Stimulated activated CD4-positive, alpha-beta T cell treated with anti-CD3 and anti-CD28 coated beads, TNF-alpha, amount 100 ng/mL, for 24 hours (primary cell): Measurements from ENCODE around the gene DAAM1.

Source experiments
- DNase-seq, 3 experiments: peaks; one replicate each; pipeline ENCODE4 v3.0.0-alpha.2; 2020; ENCODE audit warnings: low read depth in 3 of 3

Gene DAAM1

DNA sequence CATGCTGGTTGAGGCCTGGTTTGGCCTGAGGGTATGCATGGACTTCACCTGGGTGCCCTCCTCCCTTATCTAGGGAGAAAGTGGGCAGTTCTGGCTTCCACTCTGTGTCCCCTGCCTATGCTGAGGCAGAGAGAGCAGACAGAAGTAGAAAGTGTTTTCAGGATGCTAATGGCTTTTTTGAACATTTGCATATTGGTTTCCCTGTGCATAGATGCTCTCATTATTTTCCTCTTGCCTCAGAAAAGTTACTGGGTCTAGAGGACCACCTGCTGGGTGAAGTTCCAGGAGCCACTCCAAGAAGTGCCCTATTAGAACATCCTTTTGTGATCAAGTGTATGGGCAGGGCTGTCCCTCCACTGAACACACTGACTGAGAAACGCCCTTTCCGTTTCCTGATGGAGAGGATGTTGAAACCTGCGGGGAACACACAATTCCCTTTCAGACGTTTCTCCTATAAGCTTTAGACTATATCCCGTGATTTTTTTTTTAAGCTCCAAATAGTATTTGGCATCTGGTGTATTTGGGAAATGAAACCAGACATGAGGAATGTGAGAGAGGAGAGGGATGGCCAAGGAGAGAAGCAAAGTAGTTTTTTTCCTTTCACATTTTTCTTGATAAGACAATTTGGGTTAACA is 66.6 kb downstream of the DAAM1 start:
- DNase-seq, result no peak

DNA sequence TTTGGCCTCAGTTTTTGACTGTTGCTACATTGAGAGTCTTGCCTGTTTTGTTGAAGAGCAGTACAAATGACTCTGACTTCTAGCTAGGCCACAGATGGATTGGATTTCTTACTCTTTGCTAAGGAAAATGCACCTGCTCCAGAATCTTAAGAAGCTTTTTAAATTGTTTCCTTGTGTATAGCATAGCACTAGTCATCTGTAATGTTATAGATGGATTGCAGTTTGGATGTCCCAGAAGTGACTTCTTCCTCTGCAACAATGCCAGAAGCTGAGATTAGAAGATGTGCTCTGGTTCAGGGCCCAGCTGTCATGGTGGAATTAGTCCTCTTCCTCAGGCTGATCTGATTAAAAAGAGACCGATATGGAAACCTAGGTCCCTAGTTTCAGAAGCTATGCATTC is 67.9 kb downstream of the DAAM1 start:
- no peak for DNase-seq

DNA sequence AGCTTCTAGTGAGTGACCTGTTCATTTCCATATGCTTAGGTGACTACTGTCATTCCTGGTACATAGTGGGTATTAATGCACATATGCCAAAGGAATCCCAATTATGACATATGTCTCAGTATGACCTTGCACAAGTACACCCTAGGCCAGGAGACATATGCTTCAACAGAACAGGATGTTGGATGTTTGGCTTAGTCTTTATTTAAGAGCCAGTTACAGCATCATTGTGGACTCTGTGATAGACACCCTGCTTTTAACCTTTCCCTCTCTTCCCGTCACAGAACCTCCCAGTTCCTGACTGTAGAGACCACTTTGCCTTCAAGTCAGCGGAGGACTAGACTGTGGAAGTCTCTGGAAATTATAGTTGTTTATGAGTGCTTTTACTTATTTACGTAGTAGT is 72.9 kb downstream of the DAAM1 start:
- no peak for DNase-seq

DNA sequence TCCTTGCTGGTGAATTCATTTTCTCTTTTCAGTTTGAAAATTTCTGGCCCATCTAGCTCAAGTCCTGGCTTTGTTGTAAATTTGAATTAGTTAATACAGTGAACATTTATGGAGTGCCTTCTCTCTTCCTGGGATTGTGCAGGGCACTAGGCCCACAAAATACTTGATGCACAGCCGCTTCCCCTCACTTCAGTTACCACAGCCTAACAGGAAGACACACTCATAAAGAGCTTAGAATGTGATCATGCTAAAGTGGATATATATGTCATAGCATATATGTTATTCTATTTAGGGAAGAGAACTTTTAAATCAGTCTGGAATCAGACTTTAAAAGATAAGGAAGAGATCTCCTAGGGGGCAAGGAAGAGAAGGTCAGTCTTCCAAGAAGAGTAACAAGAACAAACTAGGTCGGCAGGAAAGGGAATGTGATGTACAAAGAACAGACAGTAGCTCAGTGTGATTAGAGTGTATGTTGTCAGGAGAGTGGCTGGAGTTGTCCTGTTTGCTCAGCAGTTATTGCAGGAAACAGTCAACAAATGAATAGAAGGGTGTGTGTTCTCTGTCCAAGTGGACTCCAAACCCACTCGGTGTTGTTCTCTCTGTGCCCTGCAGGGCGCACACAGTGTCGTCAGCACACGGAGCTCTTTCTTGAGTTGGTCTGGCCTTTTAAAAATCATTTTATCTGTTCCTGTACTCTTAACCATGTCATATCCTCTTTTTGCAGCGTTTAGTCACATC is 74.4 kb downstream of the DAAM1 start:
- no peak for DNase-seq

DNA sequence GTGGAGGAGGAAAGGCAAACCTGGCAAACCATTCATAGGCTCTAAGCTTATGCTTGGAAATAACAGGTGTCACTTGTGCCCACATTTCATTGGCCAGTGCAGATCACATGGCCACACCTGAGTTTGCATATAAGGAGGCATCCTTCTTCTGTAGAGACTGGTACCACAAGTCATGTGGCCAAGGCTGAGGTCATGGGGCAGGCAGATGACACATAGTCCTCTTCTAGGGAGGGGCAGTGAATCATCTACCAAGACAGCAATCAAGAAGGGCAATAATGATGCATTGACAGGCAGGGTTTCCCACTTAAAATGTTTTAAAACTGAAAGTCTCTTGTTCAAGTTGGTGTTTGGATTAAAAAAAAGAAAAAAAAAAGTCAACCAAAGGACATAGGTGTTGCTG is 77.3 kb downstream of the DAAM1 start:
- DNase-seq, result peak in 1 of 3 experiments; percentile 21

DNA sequence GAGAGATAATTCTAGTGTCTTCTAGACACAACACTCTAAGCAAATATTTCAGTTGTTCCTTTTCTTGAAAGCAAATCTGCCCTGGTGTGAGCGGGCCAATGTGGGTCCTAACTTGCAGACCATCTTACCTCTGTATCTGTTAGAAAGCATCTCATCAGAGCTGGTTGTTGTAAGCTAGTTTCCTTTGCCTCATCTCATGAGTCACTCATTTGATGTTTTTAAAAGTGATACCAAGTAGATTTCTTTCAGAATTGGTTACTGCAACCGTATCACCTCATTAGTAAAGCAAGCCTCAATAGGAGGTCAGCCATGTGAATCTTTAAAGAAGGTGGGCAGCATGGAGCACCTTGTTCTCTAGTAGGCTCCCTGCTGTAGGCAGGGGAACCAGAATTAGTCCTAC is 78.6 kb downstream of the DAAM1 start:
- DNase-seq, result no peak

DNA sequence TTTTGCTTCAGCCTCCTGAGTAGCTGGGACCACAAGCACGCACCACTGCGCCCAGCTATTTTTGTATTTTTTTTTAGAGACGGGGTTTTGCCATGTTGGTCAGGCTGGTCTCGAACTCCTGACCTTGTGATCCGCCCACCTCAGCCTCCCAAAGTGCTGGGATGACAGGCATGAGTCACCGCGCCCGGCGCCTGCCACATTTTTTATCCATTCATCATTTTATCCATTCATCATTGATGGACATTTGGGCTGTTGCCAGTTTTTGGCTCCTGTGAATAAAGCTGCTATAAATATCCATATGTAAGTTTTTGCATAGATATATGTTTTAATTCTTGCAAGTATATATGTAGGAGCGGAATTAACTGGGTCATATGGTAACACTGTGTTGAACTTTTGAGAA is 79.5 kb downstream of the DAAM1 start:
- no peak for DNase-seq

DNA sequence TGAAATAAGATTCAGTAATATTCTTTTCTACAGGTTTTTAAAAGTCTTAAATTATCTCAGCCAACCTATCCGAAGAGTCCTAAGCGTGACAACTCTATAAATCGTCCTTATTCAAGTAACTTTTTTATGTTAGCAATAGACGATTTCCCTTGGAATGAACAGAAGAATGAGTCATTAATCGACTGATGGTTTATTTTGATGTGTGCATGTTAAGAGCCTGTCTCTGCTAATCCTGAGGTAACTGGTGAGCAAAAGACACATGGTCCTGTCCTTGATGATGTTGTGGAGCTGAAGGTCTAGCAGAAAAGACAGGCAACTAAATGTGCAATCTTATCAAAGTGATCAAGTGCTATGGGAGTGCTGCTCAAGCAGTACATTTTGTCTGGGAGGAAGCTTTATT is 80.4 kb downstream of the DAAM1 start:
- no peak for DNase-seq

DNA sequence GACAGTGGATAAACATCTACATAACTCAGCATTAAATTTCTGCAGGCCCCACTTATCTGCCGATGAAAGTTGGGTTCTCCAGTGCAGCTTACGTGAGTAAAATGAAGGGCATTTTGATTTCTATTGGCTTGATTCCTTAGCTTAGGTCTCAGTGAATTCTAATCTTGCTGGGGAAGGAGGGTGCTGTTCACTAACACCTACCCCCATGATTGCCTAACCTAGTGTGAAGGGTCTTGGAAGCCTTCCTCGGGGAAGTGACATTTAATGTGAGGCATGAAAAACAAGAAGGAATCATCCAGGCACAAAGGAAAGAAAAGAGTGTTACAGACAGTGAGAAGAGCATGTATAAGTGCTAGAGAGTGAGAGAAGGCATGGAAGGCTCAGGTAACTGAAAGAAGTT is 81.0 kb downstream of the DAAM1 start:
- no peak for DNase-seq

DNA sequence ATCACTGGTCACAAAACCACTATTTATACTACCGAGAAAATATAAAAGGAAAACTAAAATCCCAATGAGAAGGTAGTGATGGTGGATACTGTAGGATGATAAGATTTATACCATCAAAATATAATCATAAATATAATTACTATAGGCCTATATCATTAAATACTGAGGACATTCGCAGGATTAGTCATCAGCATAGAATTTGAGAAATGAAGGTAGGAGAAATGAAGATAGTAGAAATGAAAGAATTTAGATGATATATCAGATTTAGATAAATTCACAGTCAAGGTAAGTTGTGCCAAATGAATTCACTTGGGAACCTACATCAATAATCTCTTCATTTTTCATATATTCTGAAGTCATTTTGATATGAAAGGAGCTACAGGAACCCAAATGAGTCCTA is 82.8 kb downstream of the DAAM1 start:
- DNase-seq, result no peak

DNA sequence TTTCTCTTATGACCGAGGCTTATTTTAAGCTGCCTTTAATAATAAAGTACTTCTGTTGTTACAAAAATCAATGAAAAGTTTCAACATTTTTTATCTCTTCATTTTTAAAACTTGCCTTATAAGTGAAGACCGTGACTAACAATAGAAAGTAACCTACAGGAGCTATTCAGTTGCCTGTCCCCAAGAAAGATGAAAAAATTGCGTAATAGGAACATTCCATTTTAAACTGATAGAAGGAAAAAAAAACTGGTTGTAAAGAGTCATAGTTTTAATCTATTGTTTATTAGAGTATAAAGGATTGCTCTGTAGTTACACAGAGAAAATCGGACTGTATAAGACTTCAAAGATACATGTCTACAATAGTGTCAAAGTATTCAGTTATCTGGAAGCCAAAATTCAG is 83.3 kb downstream of the DAAM1 start:
- DNase-seq, result no peak

DNA sequence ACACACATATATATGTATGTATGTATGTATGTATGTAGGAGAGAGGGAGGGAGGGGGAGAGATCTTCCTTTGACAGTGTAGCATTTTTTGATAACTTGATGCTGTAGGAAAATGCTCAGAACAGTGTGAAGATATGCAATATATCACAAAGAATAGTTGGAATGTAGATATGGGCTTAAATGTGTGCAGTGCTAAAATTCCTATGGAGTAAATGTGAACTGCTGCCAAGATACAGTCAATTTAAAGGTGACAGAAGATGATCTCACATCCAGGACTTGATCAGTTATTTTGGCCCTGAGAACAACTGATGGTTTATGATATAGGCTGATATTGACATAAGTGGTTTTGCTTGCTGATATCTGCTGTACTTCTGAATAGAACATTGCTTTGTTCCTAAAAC is 84.2 kb downstream of the DAAM1 start:
- no peak for DNase-seq

DNA sequence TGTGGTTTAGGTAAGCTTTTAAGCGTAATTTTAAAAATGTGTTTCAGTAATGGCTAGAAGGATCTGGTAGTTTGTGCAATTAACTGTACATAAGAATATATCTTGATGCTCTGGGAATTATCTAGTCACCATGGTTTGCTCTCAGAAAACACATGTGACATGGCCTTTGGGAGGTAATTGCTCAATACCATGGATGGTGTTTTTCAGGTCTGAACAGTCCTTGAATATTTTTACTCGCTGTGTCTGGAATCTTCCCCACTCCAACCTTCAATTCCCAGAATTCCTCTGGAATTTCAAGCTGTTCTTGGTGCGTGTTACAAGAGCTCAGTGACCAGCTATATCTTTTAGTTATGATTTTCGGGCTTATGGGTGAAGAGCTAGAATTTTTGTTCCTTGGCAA is 85.3 kb downstream of the DAAM1 start:
- no peak for DNase-seq

DNA sequence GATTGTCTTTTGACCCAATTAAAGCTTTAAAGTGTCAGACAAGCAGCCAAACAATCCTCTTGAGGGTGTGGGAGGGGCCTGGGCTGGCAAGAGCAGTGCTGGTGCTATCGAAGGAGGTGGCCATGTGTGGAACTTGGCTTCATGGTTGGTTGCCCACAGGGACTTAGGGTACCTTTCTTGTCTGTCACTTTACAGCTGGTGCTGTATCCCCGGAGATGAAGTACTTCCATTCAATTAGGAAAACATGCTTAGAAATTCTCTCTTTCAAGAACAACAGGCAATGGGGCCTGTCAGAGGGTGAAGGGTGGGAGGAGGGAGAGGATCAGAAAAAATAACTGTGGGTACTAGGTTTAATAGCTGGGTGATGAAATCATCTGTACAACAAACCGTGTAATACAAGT is 86.5 kb downstream of the DAAM1 start:
- DNase-seq, result no peak

DNA sequence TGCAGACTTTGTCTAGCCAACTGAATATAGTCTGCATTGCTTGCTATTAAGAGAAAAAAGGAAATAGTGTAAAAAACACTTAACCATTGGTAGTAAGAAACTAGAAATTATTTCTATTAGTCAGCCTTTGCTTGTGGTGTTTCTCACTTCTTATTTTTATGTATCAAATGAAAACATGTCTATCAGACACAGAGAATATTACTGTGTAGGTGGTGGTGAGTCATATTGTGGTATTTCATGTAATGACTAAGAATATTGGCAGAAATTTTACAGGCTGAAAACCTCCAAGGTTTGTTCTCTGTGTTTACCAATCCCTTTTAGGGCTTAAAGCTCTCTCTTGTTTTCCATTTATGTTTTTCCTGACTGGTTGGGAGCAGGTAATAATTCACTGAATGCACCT is 87.2 kb downstream of the DAAM1 start:
- DNase-seq, result no peak

DNA sequence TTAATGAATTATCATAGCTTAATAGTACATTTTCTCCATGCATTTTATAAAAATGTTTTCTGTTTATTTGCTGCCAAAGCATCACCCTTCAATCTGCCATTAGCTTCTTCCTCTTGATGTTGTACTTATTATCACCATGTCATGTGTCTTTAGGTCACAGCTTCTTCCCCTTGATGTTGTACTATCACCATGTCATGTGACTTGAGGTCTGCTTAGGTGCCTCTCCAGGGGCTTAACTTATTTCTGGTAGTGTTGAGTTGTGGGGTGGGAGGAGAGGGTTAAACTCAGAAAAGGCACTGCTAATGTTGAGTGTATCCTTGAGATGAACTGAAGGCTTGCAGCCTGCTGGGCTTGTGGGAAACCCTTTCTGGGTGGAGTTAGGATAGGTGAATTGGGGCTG is 87.8 kb downstream of the DAAM1 start:
- no peak for DNase-seq

DNA sequence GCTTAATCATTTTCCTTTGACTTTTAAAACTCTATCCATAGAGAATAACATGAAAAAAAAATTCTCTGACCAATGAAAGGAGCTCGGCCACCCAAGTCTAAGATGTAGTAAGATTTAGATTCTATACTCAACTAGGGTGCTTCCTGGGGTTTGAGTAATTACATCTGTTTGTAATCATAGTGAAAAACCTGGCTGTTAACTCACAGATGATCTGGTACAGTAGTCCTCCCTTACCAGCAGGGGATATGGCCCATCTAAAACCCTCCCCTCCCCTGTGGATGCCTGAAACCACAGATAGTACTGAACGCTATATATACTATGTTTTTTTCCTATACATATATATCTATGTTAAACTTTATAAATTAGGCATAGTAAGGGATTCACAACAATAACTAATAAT is 89.2 kb downstream of the DAAM1 start:
- no peak for DNase-seq

DNA sequence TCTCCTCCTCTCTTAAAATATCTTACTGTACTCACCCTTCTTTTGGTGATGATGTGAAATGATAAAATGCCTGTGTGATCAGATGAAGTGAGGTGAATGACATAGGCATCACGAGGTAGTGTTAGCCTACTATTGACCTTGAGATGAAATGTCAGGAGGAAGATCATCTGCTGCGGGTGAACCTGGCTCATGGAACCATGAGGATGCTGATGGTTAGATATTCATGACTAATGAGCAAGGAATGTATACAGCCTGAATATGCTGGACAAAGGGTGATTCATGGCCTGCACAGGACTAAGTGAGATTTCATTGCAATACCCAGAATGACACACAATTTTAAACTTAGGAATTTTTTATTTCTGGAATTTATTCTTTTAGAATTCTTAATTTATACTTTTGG is 89.6 kb downstream of the DAAM1 start:
- no peak for DNase-seq

DNA sequence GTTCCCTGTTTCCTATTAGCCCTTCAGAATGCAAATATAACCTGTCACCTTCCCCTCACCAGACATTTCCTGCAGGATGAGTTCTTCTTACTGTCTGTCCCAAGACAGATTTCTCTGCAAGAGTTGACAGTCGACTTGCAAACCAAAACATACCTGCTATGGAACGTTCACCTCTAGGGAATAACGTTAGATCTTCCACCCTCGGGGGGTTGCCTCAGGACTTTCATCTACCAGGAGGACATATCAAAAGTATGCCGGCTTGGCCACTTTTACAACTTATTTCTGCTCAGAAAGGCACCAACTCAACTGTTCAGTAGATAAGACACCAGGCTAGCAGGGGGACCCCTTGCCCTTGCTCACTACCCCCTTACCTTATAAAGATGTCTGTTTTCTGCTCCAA is 92.5 kb downstream of the DAAM1 start:
- DNase-seq, result no peak

DNA sequence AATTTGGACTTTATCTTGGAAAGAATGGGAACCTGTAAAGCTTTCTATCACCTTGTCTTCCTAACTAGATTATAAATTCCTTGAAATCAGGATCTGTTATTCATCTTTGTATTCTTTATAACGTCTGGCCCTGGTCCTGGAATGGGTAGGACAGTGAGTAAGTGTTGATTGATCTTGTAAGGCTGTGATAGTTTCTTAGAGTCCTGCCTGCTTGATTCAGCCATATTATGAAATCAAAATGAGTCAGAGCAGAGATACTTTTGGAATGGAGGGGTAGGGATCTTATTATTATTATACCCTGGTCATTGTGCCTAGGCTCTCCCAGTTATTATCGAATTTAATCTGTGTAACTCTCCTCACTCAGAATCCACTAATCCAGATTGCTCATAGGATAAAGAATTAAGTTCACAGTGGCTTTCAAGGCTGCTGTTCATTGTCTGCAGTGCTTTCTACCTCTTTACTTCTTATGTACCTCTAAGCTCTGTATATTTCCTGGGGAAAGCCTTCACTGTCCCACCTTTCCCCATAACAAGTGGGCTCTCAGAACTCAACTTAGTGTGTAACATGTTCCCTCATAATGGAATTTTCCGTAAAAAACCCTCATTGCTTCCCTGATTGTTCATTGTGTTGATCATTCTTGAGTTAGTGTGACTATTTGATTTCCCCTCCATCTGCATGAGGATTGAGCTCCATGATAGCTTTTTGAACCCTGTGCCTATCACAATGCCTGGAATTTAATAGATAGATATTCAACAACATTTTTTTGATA is 93.3 kb downstream of the DAAM1 start:
- no peak for DNase-seq

DNA sequence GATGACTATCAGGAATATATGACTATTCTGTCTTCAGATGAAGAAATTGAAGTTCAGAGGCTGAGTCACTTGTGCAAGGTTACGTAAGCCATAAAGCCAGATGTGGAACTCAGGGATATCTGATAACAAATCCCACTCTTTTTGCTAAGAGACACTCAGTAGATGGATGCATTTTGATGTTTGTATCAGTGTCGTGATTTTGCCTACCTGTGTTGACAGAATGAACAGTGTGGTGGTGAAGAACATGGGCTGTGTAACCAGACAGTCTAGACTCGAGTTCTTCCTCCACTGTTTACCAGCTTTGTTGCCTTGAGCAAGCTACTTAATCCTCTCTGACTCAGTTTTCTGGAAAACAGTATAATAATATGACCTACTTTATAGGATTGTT is 93.9 kb downstream of the DAAM1 start:
- DNase-seq, result no peak

DNA sequence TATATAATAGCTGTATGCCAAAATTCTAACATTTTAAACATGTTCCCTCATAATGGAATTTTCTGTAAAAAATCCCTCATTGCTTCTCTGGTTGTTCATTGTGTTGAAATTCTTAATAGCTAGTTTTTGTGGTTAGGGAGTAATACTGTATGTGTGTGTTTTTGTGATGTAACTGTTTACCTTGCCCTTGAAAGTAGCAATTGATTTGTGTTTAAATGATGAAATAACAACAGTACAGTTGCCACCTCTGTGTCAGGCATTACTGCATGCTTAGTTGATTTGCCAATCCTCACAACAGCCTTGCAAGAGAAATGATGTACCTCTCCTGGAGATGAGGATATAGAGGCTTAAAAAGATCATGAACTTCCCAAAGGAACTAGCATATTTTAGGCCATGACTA is 94.9 kb downstream of the DAAM1 start:
- DNase-seq, result no peak

DNA sequence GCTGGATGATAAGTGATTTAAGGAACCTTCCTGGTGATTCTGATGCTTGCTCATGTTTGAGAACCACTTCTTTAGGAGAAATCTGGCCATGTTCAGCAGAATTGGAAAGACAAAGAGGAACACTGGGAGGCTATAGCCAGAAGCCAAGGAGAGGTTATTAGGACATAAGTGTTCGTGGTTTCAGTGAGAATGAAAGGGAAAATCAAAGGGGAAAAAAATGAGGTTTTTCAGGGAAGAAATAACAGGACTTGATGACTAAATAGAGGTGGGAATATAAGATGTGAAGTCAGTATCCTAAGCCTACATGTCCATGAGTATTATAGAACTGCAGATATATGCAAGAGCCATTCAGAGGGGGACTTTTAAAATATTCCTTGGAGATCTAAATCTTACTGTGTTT is 95.6 kb downstream of the DAAM1 start:
- no peak for DNase-seq
